ENCODE results near the gene EEF2. TPM values are rescaled to one million over a fixed set of nuclear protein-coding genes. Genes with fewer than 3 reads are reported as not detected.

EEF2 gene
- total and polyA plus RNA-seq, 2 of the 4 experiments (the other 2 are of a cell fraction) = 1,505 to 2,161 TPM

GRCh38 chr19:3979674-3980352, 5.5 kb downstream of the EEF2 start:
- TF ChIP-seq FOS (IDR thresholded peaks at IDR 0.05; ENCODE audit: low read depth, low read length) (no peak), CEBPB (IDR thresholded peaks at IDR 0.05; ENCODE audit: low read depth, low read length) (no peak), CHD1 (IDR thresholded peaks at IDR 0.05; ENCODE audit: low read depth, low read length) (no peak), USF2 (IDR thresholded peaks at IDR 0.05; ENCODE audit: low read depth, low read length) (no peak), RAD21 (IDR thresholded peaks at IDR 0.05; ENCODE audit: low read length) (no peak), RFX5 (IDR thresholded peaks at IDR 0.05; ENCODE audit: low read depth, low read length) (no peak), POLR2A (IDR thresholded peaks at IDR 0.05; ENCODE audit: low read depth, low read length) (no peak), RCOR1 (IDR thresholded peaks at IDR 0.05; ENCODE audit: insufficient replicate concordance, low read length) (no peak), MAFK (IDR thresholded peaks at IDR 0.05; ENCODE audit: low read depth, low read length) (no peak)
- TF ChIP-seq, protein P1, sequence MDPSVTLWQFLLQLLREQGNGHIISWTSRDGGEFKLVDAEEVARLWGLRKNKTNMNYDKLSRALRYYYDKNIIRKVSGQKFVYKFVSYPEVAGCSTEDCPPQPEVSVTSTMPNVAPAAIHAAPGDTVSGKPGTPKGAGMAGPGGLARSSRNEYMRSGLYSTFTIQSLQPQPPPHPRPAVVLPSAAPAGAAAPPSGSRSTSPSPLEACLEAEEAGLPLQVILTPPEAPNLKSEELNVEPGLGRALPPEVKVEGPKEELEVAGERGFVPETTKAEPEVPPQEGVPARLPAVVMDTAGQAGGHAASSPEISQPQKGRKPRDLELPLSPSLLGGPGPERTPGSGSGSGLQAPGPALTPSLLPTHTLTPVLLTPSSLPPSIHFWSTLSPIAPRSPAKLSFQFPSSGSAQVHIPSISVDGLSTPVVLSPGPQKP (IDR thresholded peaks at IDR 0.05; ENCODE audit: borderline replicate concordance, low read depth, low read length) = no peak
- H3K4me1 ChIP-seq (ENCODE audit: control insufficient read depth, insufficient read depth, low read length) = peaks cover 6% of the 10 kb centered on the region
- no peak overlapping the region for H2AFZ ChIP-seq (replicated peaks; ENCODE audit: low read length, poor library complexity)
- intact Hi-C loops (cut with micrococcal nuclease) (no loop called here), dilution Hi-C loops (cut with HindIII; ENCODE audit: low sequenced_read_pairs, unreplicated experiment) (no loop called here), in situ Hi-C loops (cut with MboI; ENCODE audit: low sequenced_read_pairs) (no loop called here)
- 95% methylated on average over 14 of the region's 25 CpGs; no CpG with 5 or more reads in 1 of the 2 experiments for WGBS, 2 experiments (ENCODE audit: extremely low coverage in 2 of 2, insufficient read length in 1 of 2)
- peak overlapping the region; percentile 8 for H2AK9ac ChIP-seq (replicated peaks; ENCODE audit: low read depth, low read length, poor library complexity)
- H3K56ac ChIP-seq (ENCODE audit: extremely low read depth, insufficient read depth, low read length) = no peak overlapping the region
- no peak overlapping the region for H3K4me2 ChIP-seq (ENCODE audit: low read depth, low read length)
- H3K4ac ChIP-seq (ENCODE audit: low read depth, low read length) = no peak overlapping the region
- no peak overlapping the region for H2AK5ac ChIP-seq (ENCODE audit: low read depth, low read length)
- ChIA-PET CTCF (interaction anchor here (1.6 kb wide), 1 partner anchor 8 kb away, joined by 3 read pairs; no protein-coding TSS in a partner anchor), POLR2A (ENCODE audit: unreplicated experiment) (interaction anchor here (0.6 kb wide), 1 partner anchor 23 kb away, joined by 3 read pairs; no protein-coding TSS in a partner anchor)
- no peak overlapping the region for H3K23ac ChIP-seq (ENCODE audit: low read depth, low read length)
- H3K9ac ChIP-seq (ENCODE audit: low read depth, low read length) = no peak overlapping the region
- H4K8ac ChIP-seq (ENCODE audit: low read depth in 2 of 2, low read length in 2 of 2) = no peak overlapping the region
- no peak overlapping the region for H2BK20ac ChIP-seq (ENCODE audit: low read depth, low read length)
- H3K79me1 ChIP-seq (ENCODE audit: low read depth in 1 of 2, low read length in 2 of 2) = peaks cover 14 to 93% of the 10 kb centered on the region in 2 experiments
- H4K20me1 ChIP-seq (ENCODE audit: insufficient read depth, low read length) = peaks cover 100% of the 10 kb centered on the region
- H2BK15ac ChIP-seq (ENCODE audit: low read depth, low read length) = no peak overlapping the region
- H2BK120ac ChIP-seq (ENCODE audit: low read depth, low read length) = no peak overlapping the region
- H3K9me3 ChIP-seq (ENCODE audit: control insufficient read depth, insufficient read depth, low read length) = no peaks in the 10 kb centered on the region
- no peak overlapping the region for H4K91ac ChIP-seq (ENCODE audit: insufficient read depth, low read depth, low read length)
- no peak overlapping the region for H3K14ac ChIP-seq (replicated peaks; ENCODE audit: low read depth, low read length)
- H3K18ac ChIP-seq (ENCODE audit: low read depth, low read length) = no peak overlapping the region
- H4K5ac ChIP-seq (ENCODE audit: low read depth, low read length) = no peak overlapping the region
- H3K9me1 ChIP-seq (ENCODE audit: insufficient read depth, low read length) = peaks cover 15% of the 10 kb centered on the region; the same call in 1 of the 2 replicates
- no TSS peak for BruUV-seq (replicated peaks)
- ATAC-seq (ENCODE audit: low read depth) = no peak
- no peaks in the 10 kb centered on the region for H3K27me3 ChIP-seq (ENCODE audit: control insufficient read depth, insufficient read depth, low read length)
- DNase-seq = no peak
- H3K27ac ChIP-seq (ENCODE audit: insufficient read depth, low read length) = no peak overlapping the region
- no peak overlapping the region for H3K4me3 ChIP-seq (ENCODE audit: insufficient read depth, low read depth, low read length)
- H3K36me3 ChIP-seq (ENCODE audit: control insufficient read depth, insufficient read depth, low read length) = peaks cover 92% of the 10 kb centered on the region
- H2BK5ac ChIP-seq (ENCODE audit: low read depth, low read length, poor library complexity, severe bottlenecking) = no peak overlapping the region
